SW 1271 (cell line): ENCODE data around the gene SLC39A9.

Source experiments
- DNase-seq, 2 experiments: peaks; one replicate each; lab custom pipeline; 2025; lab: John Stamatoyannopoulos, UW

SLC39A9 gene, protein sequence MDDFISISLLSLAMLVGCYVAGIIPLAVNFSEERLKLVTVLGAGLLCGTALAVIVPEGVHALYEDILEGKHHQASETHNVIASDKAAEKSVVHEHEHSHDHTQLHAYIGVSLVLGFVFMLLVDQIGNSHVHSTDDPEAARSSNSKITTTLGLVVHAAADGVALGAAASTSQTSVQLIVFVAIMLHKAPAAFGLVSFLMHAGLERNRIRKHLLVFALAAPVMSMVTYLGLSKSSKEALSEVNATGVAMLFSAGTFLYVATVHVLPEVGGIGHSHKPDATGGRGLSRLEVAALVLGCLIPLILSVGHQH

GRCh38 chr14:69398053-69398817, at the start of gene SLC39A9, which contains the start of gene ERH:
Gene SLC39A9, plus strand, starts transcription at chr14:69398692. Its CDS starts 678 bp downstream, at chr14:69399370.
Gene ERH, minus strand, starts transcription at chr14:69398299. Its CDS starts 66 bp downstream, at chr14:69398233.
- DNase-seq, result peak; percentile 93 to 99

- DNase-seq, result no peak
Observed at GRCh38 chr14:69349091-69349777, 49.3 kb upstream of the SLC39A9 start.

GRCh38 chr14:69350892-69351291, 47.6 kb upstream of the SLC39A9 start:
- no peak for DNase-seq

- no peak for DNase-seq
Observed at GRCh38 chr14:69351385-69351784, 47.1 kb upstream of the SLC39A9 start.

- DNase-seq, result no peak
Observed at GRCh38 chr14:69351911-69352310, 46.6 kb upstream of the SLC39A9 start.

- DNase-seq, result no peak
Observed at GRCh38 chr14:69353168-69353567, 45.3 kb upstream of the SLC39A9 start.

DNA sequence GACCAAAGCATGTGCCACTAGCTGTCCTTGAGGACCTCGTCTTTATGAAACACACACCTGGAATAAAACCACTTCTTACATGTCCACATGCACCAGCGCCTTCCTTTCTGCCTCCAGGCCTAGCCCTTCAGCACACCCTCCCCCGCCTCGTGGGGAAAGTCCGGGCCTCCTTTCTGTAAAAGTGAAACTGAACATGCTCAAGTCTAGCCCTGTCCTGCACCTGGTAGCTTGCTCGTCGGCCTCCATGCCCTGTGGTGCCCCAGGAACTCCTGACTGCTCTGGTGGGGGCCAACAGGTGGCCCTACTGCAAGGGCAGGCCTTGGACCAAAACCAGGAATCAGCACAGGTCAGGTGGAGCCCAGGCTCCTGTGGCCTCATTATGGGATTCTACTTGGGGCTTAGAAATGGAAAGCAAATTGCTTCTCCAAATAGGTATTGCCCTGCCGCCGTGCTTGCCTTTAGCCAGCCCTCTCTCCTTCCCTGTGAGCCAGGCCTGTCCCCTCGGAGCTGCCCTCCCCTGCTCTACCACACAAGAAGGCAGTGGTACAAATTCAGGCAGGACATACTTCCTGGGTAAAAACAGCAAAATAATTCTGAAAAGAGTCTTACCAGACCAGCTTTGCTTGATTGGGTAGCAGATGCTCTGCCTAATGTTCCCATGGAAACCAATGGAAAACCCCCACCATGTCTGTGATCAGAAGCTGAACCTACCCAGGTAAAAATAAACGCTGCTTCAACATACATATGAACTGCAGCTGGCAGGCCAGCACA, 43.9 kb upstream of the SLC39A9 start:
- DNase-seq, result no peak

DNA sequence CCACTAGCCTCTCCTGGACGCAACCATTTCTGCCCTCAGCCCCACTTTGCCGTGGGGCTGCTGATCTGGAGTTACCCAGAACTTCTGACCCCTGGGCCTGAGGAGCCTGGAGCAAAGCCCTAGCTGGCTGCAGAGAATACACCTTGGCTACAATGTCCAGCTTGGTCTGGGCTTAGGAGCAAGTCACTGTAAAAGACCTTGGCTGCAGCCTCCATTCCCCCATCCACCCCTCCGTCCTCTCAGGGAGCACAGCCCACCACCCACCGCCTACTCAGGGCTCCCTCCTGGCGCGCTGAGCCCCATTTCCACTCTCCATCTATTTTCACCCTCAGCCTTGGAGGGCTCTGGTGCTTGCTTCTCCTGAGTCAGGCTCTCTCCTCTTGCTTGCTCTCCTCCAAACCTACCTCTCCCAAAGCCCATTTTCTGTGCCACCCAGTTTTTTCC, 43.3 kb upstream of the SLC39A9 start:
- DNase-seq, result no peak

DNA sequence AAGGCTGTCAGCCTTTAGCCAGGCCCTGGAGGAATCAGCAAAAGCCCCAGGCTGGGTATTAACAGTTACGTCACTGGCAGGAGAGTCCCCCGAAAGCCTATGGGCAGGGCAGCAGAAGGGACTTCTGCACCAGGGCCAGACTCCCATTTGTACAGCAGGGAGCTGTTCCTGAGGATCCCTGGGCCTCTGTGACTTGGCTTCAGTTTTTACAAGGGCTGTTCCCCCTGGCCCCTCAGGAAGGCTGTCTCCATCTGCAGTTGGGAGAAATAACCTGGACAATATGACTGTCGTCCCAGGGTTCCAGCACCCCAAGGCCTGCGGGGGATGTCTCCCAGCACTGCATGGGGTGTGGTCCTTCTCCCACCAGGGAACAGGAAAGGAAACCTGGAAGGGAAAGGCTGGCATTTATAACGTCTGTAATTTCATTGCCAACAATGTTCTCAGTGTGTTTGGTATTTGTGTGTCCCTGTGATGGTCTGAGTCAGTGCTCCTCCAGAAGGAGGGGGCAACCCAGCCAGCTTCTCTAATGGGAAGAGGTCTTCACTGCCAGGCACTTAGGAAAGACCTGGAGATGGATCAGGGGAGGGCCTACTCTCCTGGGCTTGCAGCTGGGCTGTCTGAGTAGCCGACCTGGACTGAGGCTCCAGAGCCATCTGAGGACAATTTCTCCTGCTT, 42.7 kb upstream of the SLC39A9 start:
- DNase-seq, result no peak

DNA sequence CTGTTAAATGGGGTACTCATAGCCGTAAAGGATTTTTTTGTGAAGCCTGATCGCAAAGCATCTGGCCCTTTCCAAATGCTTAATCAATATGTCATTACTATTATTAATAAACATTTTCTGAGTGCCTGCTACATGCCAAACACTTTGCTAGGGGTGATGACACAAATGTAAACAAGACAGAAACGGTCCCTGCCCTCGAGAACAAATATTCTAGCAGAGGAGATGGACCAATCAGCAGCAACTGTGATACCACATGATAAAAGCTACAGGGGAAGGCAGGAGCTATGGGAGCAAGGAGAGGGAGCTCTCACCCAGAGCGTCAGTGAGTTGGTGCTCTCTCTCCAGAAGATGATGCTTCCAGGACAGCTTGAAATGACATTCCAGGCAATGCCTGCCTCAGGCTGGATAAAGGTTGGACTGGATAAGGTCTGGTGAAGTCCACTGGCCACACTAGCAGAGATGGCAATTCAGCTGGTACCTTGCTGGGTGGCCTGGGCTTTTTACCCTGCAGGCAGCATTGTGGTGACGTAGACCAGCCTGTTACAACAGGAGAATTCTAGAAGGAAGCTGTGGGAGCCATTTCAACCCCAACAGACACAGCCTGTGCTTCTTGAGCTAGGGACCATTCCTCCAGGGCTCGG, 41.5 kb upstream of the SLC39A9 start:
- no peak for DNase-seq

DNA sequence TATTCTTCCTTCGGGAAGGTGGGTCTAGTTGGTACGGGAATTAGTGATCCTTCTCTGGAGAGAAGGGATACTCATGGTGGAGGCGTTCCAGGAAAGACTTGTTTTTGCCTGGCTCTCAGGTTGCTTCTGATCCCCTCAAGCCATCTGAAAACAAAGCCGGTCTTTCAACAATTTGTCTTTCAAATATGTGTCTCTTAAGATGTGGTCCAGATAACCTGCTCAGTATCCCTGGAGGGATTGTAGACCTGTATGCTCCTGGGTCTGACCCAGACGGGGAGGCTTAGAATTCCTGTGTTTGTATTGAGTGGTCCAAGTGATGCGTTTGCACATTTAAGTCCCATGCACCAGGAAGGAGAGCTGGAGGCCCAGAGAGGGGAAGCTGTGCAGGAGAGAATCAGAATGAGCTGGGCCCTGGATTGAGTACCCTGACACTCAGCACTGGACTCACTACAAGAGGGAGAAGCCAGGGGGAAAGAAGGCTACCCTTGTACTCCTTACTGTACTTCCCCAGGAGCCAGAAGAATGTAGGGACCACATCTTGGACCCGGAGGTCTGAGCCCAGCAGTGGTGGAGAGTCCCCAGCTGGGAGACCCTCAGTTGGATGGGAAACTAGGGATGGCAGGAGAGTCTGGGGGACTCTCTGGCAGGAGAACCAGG, 40.8 kb upstream of the SLC39A9 start:
- no peak for DNase-seq

GRCh38 chr14:69358233-69358963, 40.1 kb upstream of the SLC39A9 start:
- DNase-seq, result no peak

- DNase-seq, result no peak
Observed at GRCh38 chr14:69358966-69359365, 39.5 kb upstream of the SLC39A9 start.

GRCh38 chr14:69360438-69361108, 37.9 kb upstream of the SLC39A9 start:
- DNase-seq, result no peak

- no peak for DNase-seq
Observed at GRCh38 chr14:69363055-69363454, 35.4 kb upstream of the SLC39A9 start.

- no peak for DNase-seq
Observed at GRCh38 chr14:69363964-69364363, 34.5 kb upstream of the SLC39A9 start.

DNA sequence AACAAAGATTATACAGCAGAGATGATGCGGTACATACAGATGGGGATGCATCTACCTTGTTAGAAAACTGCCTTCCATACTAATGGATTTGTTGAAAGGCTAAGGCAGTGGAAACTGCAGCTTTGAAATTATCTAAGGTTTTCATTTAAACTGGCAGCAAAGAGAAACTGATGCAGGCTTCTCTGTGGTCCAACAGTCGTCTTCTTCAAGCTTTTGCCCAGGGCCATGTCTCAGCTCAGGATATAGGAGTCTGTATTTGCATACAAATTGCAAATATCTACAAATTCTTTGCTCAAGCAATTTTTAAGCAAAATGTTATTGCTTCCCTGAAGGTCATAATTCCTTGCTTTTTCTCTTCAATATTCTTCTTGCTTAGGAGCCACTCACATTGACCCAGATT, 34.1 kb upstream of the SLC39A9 start:
- DNase-seq, result no peak

DNA sequence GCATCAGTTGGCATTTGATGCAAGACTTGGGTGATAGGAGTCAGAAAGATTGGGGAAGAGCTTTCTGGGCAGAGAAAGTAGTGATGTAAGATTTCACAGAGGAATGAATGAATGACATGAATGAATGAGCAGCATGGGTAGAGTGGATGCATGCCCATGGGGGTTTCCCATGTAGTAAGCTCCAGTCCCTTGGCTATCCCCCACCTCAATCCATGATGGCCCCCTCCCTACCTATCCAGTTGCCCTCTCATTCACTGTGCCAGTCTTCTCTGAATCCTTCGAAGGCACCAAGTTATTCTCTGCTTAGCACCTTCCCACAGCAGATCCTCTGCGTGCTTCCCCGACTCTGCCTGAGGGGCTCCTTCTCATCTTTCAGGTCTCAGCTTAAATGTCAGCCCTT, 32.4 kb upstream of the SLC39A9 start:
- DNase-seq, result no peak

- DNase-seq, result no peak
Observed at GRCh38 chr14:69366761-69367160, 31.7 kb upstream of the SLC39A9 start.
